CD8-positive, alpha-beta memory T cell (primary cell): ENCODE results near the gene PDE11A. TPM values are rescaled to one million over a fixed set of nuclear protein-coding genes. Genes with fewer than 3 reads are reported as not detected.

Source experiments
- CTCF ChIA-PET: fragments of 350-600 bp; sonication (Branson Sonifier 250); formaldehyde crosslinking; loops from one replicate; lab custom pipeline; 2021; ENCODE audit warnings: antibody characterized with exemption; lab: Charles Lee
- POLR2A ChIA-PET: fragments of 350-600 bp; sonication (Branson Sonifier 250); formaldehyde crosslinking; loops from one replicate; lab custom pipeline; 2021; ENCODE audit warnings: antibody characterized with exemption; lab: Charles Lee
- DNase-seq, 5 donors: peaks; one replicate each; pipeline versions ENCODE4 v3.0.0 to v3.0.0-alpha.2; 2020 to 2022; ENCODE audit warnings: mixed read lengths in 1 of 5
- H3K27ac ChIP-seq: one replicate; pipeline ENCODE4 v1.7.0; 2013; ENCODE audit warnings: low read depth, mild to moderate bottlenecking, low read length, moderate library complexity
- H3K27me3 ChIP-seq: 2 replicates; pipeline ENCODE4 v1.7.0; 2013; ENCODE audit warnings: low read length, mild to moderate bottlenecking; ENCODE audit not compliant: insufficient read depth, poor library complexity, severe bottlenecking
- H3K36me3 ChIP-seq: 2 replicates; pipeline ENCODE4 v1.7.0; 2013; ENCODE audit warnings: mild to moderate bottlenecking, low read length, moderate library complexity; ENCODE audit not compliant: insufficient read depth
- H3K4me1 ChIP-seq: 2 replicates; pipeline ENCODE4 v1.7.0; 2013; ENCODE audit warnings: mild to moderate bottlenecking, low read length, moderate library complexity; ENCODE audit not compliant: insufficient read depth
- H3K4me3 ChIP-seq: 2 replicates; pipeline ENCODE4 v1.7.0; 2013; ENCODE audit warnings: mild to moderate bottlenecking, low read length
- H3K9me3 ChIP-seq: 2 replicates; pipeline ENCODE4 v1.7.0; 2013; ENCODE audit warnings: mild to moderate bottlenecking, low read length
- H3K27ac Mint-ChIP-seq, 8 donors: one replicate each; pipeline ENCODE4 v1.8.0; 2020 to 2021; ENCODE audit warnings: mixed read lengths in 8 of 8, mild to moderate bottlenecking in 6 of 8, inconsistent platforms in 3 of 8, moderate library complexity in 3 of 8
- H3K27me3 Mint-ChIP-seq, 2 donors: one replicate each; pipeline ENCODE4 v1.8.0; 2020 to 2021; ENCODE audit warnings: mixed read lengths in 2 of 2, mild to moderate bottlenecking in 1 of 2, moderate library complexity in 1 of 2
- H3K36me3 Mint-ChIP-seq, 3 donors: one replicate each; pipeline ENCODE4 v1.8.0; 2020 to 2021; ENCODE audit warnings: mixed read lengths in 3 of 3, inconsistent platforms in 1 of 3, mild to moderate bottlenecking in 1 of 3
- H3K4me1 Mint-ChIP-seq, 3 donors: one replicate each; pipeline ENCODE4 v1.8.0; 2020 to 2021; ENCODE audit warnings: mixed read lengths in 3 of 3, inconsistent platforms in 1 of 3, mild to moderate bottlenecking in 1 of 3
- H3K4me3 Mint-ChIP-seq, 7 donors: one replicate each; pipeline ENCODE4 v1.8.0; 2020 to 2021; ENCODE audit warnings: mixed read lengths in 7 of 7, mild to moderate bottlenecking in 6 of 7, moderate library complexity in 4 of 7, inconsistent platforms in 2 of 7
- H3K9me3 Mint-ChIP-seq, 5 donors: one replicate each; pipeline ENCODE4 v1.8.0; 2020 to 2022; ENCODE audit warnings: mixed read lengths in 5 of 5, mild to moderate bottlenecking in 3 of 5, moderate library complexity in 2 of 5, inconsistent platforms in 1 of 5
- polyA plus RNA-seq: library from polyadenylated mRNA; unstranded; fragments of 300-500 nt; fragmentation: Illumina TruSeq; gene quantifications from one replicate; pipeline ENCODE4 v1.2.3, GENCODE V29; 2021
- total RNA-seq, 2 experiments: library from RNA; stranded (reverse); gene quantifications; one replicate each; pipeline ENCODE4 v1.2.3, GENCODE V29; 2021

PDE11A gene
- total and polyA plus RNA-seq, 3 experiments from 2014 or later: not detected

GRCh38 chr2:177738461-177739235 is 333.9 kb downstream of the PDE11A start:
- CTCF ChIA-PET: interaction anchor here (1.2 kb wide), 1 partner anchor 9 kb away, joined by 3 read pairs; no protein-coding TSS in a partner anchor
- no peak for DNase-seq
- no peaks in the 10 kb centered on the region for H3K4me1 ChIP-seq
- H3K9me3 ChIP-seq: no peaks in the 10 kb centered on the region
- H3K27me3 ChIP-seq: no peaks in the 10 kb centered on the region
- no peak overlapping the region for H3K4me3 Mint-ChIP-seq
- H3K4me3 ChIP-seq: no peak overlapping the region
- H3K27me3 Mint-ChIP-seq: peaks cover 4 to 34% of the 10 kb centered on the region in 2 donors
- no peak overlapping the region for H3K27ac Mint-ChIP-seq
- no peaks in the 10 kb centered on the region for H3K36me3 Mint-ChIP-seq
- no peak overlapping the region for H3K27ac ChIP-seq
- POLR2A ChIA-PET: no interaction called here
- no peaks in the 10 kb centered on the region for H3K9me3 Mint-ChIP-seq
- H3K4me1 Mint-ChIP-seq: no peaks in the 10 kb centered on the region
- no peaks in the 10 kb centered on the region for H3K36me3 ChIP-seq

GRCh38 chr2:177735318-177735803 is 337.2 kb downstream of the PDE11A start:
- Mint-ChIP-seq H3K27ac (no peak overlapping the region), H3K4me3 (no peak overlapping the region), H3K4me1 (no peaks in the 10 kb centered on the region), H3K36me3 (no peaks in the 10 kb centered on the region), H3K27me3 (peaks cover 4 to 56% of the 10 kb centered on the region in 2 donors), H3K9me3 (no peaks in the 10 kb centered on the region)
- H3K4me1 ChIP-seq: no peaks in the 10 kb centered on the region
- POLR2A ChIA-PET: no interaction called here
- H3K4me3 ChIP-seq: no peak overlapping the region
- no peak overlapping the region for H3K27ac ChIP-seq
- no peaks in the 10 kb centered on the region for H3K27me3 ChIP-seq
- no peaks in the 10 kb centered on the region for H3K36me3 ChIP-seq
- CTCF ChIA-PET: no interaction called here
- no peaks in the 10 kb centered on the region for H3K9me3 ChIP-seq
- no peak for DNase-seq

- peaks cover 2 to 63% of the 10 kb centered on the region in 2 donors for H3K27me3 Mint-ChIP-seq
- no peaks in the 10 kb centered on the region for H3K4me1 Mint-ChIP-seq
- H3K36me3 ChIP-seq: no peaks in the 10 kb centered on the region
- H3K9me3 Mint-ChIP-seq: no peaks in the 10 kb centered on the region
- no peaks in the 10 kb centered on the region for H3K27me3 ChIP-seq
- no peak overlapping the region for H3K4me3 Mint-ChIP-seq
- H3K27ac ChIP-seq: no peak overlapping the region
- H3K4me3 ChIP-seq: no peak overlapping the region
- DNase-seq: no peak
- CTCF ChIA-PET: no interaction called here
- no peaks in the 10 kb centered on the region for H3K9me3 ChIP-seq
- no peak overlapping the region for H3K27ac Mint-ChIP-seq
- POLR2A ChIA-PET: no interaction called here
- H3K36me3 Mint-ChIP-seq: no peaks in the 10 kb centered on the region
- H3K4me1 ChIP-seq: no peaks in the 10 kb centered on the region
Measured at GRCh38 chr2:177733322-177733855, 339.2 kb downstream of the PDE11A start.

GRCh38 chr2:177731384-177731783 is 341.2 kb downstream of the PDE11A start:
- Histone ChIP-seq H3K9me3 (no peaks in the 10 kb centered on the region), H3K4me3 (no peak overlapping the region), H3K27me3 (no peaks in the 10 kb centered on the region), H3K27ac (no peak overlapping the region), H3K36me3 (no peaks in the 10 kb centered on the region), H3K4me1 (no peaks in the 10 kb centered on the region)
- POLR2A ChIA-PET: no interaction called here
- Mint-ChIP-seq H3K36me3 (no peaks in the 10 kb centered on the region), H3K4me3 (no peak overlapping the region), H3K27me3 (peaks cover 5 to 83% of the 10 kb centered on the region in 2 donors), H3K27ac (no peak overlapping the region), H3K9me3 (no peaks in the 10 kb centered on the region), H3K4me1 (no peaks in the 10 kb centered on the region)
- CTCF ChIA-PET: no interaction called here
- DNase-seq: no peak

- Mint-ChIP-seq H3K36me3 (no peaks in the 10 kb centered on the region), H3K4me1 (no peaks in the 10 kb centered on the region)
- POLR2A ChIA-PET: no interaction called here
Measured at GRCh38 chr2:177730792-177731191, 341.8 kb downstream of the PDE11A start.

DNA sequence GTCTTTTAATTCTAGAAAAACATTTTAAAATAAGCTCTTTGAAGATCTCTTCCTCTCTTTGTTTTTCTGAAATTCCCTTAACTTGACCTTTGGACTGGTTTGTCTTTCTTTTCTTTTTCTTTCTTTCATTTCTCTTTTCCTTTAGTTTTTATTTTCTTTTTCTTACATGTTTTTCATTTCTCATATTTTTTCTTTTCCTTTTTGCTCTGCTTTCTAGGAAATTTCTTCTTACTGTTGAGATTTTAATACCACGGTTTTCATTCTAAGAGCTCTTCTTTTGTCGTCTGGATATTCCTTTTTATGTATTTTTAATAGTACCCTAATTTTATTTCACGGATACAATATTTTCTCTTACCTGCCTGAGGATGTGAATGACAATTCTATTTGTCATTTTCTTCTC is 342.2 kb downstream of the PDE11A start:
- DNase-seq: no peak
- no peaks in the 10 kb centered on the region for H3K27me3 ChIP-seq
- Mint-ChIP-seq H3K4me3 (no peak overlapping the region), H3K27me3 (peaks cover 4 to 87% of the 10 kb centered on the region in 2 donors), H3K4me1 (no peaks in the 10 kb centered on the region), H3K27ac (no peak overlapping the region), H3K9me3 (no peaks in the 10 kb centered on the region), H3K36me3 (no peaks in the 10 kb centered on the region)
- no peaks in the 10 kb centered on the region for H3K36me3 ChIP-seq
- POLR2A ChIA-PET: no interaction called here
- no peaks in the 10 kb centered on the region for H3K9me3 ChIP-seq
- H3K4me3 ChIP-seq: no peak overlapping the region
- CTCF ChIA-PET: interaction anchor here (0.7 kb wide), 1 partner anchor 1563 kb away, joined by 3 read pairs; no protein-coding TSS in a partner anchor
- H3K4me1 ChIP-seq: no peaks in the 10 kb centered on the region
- no peak overlapping the region for H3K27ac ChIP-seq

More at GRCh38 chr2:177730792-177731191, 341.8 kb downstream of the PDE11A start:
- H3K27ac ChIP-seq: no peak overlapping the region
- H3K4me1 ChIP-seq: no peaks in the 10 kb centered on the region
- H3K36me3 ChIP-seq: no peaks in the 10 kb centered on the region
- Mint-ChIP-seq H3K4me3 (no peak overlapping the region), H3K27ac (no peak overlapping the region), H3K9me3 (no peaks in the 10 kb centered on the region), H3K27me3 (peaks cover 5 to 86% of the 10 kb centered on the region in 2 donors)
- no peaks in the 10 kb centered on the region for H3K27me3 ChIP-seq
- no peak for DNase-seq
- H3K9me3 ChIP-seq: no peaks in the 10 kb centered on the region
- H3K4me3 ChIP-seq: no peak overlapping the region
- CTCF ChIA-PET: interaction anchor here (0.7 kb wide), 1 partner anchor 1564 kb away, joined by 3 read pairs; no protein-coding TSS in a partner anchor

DNA sequence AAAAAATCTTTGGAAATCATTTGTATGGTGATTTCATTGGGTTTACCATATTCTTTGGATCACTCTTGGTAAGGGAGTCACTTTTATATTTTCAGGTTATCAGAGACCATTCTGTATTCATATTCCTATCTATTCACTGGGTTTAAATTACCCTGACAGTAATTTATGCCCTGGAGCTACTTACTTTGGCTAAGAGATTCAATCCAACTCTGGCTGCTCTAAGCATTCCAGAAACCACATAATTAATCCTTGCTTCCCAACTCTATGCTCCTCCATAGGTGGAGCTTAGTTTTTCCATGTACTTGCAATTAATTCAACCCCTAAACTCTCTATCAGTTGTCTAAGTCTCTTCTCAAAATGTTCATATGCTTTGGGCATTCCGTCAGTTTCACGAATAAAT is 343.7 kb downstream of the PDE11A start:
- Mint-ChIP-seq H3K9me3 (no peaks in the 10 kb centered on the region), H3K27me3 (peaks cover 5 to 81% of the 10 kb centered on the region in 2 donors), H3K27ac (no peak overlapping the region), H3K4me1 (no peaks in the 10 kb centered on the region), H3K4me3 (no peak overlapping the region), H3K36me3 (no peaks in the 10 kb centered on the region)
- Histone ChIP-seq H3K9me3 (no peaks in the 10 kb centered on the region), H3K4me3 (no peak overlapping the region), H3K27ac (no peak overlapping the region), H3K27me3 (no peaks in the 10 kb centered on the region), H3K36me3 (no peaks in the 10 kb centered on the region), H3K4me1 (no peaks in the 10 kb centered on the region)
- ChIA-PET CTCF (interaction anchor here (1.1 kb wide), 1 partner anchor 11 kb away, joined by 3 read pairs; no protein-coding TSS in a partner anchor), POLR2A (no interaction called here)
- no peak for DNase-seq

- H3K4me3 Mint-ChIP-seq: no peak overlapping the region
- CTCF ChIA-PET: no interaction called here
- no peaks in the 10 kb centered on the region for H3K36me3 Mint-ChIP-seq
- no peaks in the 10 kb centered on the region for H3K9me3 Mint-ChIP-seq
- H3K27me3 Mint-ChIP-seq: peaks cover 5 to 77% of the 10 kb centered on the region in 2 donors
- H3K4me3 ChIP-seq: no peak overlapping the region
- H3K4me1 ChIP-seq: no peaks in the 10 kb centered on the region
- H3K4me1 Mint-ChIP-seq: no peaks in the 10 kb centered on the region
- H3K27ac Mint-ChIP-seq: no peak overlapping the region
- H3K36me3 ChIP-seq: no peaks in the 10 kb centered on the region
- POLR2A ChIA-PET: no interaction called here
- H3K27me3 ChIP-seq: no peaks in the 10 kb centered on the region
- no peak for DNase-seq
- no peak overlapping the region for H3K27ac ChIP-seq
- no peaks in the 10 kb centered on the region for H3K9me3 ChIP-seq
Measured at GRCh38 chr2:177728399-177728765, 344.2 kb downstream of the PDE11A start.
